HG03196 (cell line): ENCODE results near the gene VSTM2B.
"Not testable (repeated sequence)": the region's sequence is repeated elsewhere in the genome, so short reads cannot be mapped to it uniquely, and the experiment has no call there.

ENCODE experiments used
- ATAC-seq: cut with Tn5 transposase; IDR thresholded peaks from one replicate; pipeline ENCODE4 v1.9.1; 2021; ENCODE audit not compliant: unreplicated experiment

VSTM2B gene

GRCh38 chr19:29525901-29526729, at the start of gene VSTM2B:
VSTM2B (plus strand) TSS chr19:29525994; CDS start chr19:29526584, 590 bp downstream.
- ATAC-seq: no peak

- ATAC-seq: no peak
These were observed 49.3 kb upstream of the VSTM2B start for GRCh38 chr19:29476528-29476927.

- ATAC-seq: no peak
These were observed 47.8 kb upstream of the VSTM2B start for GRCh38 chr19:29477831-29478577.

- no peak for ATAC-seq
These were observed 46.9 kb upstream of the VSTM2B start for GRCh38 chr19:29478578-29479565.

GRCh38 chr19:29479941-29480340, 45.9 kb upstream of the VSTM2B start:
- no peak for ATAC-seq

GRCh38 chr19:29480507-29480906, 45.3 kb upstream of the VSTM2B start:
- no peak for ATAC-seq

GRCh38 chr19:29482855-29483640, 42.7 kb upstream of the VSTM2B start:
- no peak for ATAC-seq

GRCh38 chr19:29483641-29483920, 42.2 kb upstream of the VSTM2B start:
- ATAC-seq: no peak

- ATAC-seq: no peak
These were observed 41.7 kb upstream of the VSTM2B start for GRCh38 chr19:29483944-29484581.

GRCh38 chr19:29484876-29485275, 40.9 kb upstream of the VSTM2B start:
- no peak for ATAC-seq

- no peak for ATAC-seq
These were observed 40.5 kb upstream of the VSTM2B start for GRCh38 chr19:29485293-29485692.

GRCh38 chr19:29486961-29487360, 38.8 kb upstream of the VSTM2B start:
- not testable (repeated sequence) for ATAC-seq

GRCh38 chr19:29487432-29487831, 38.4 kb upstream of the VSTM2B start:
- ATAC-seq: no peak

- no peak for ATAC-seq
These were observed 37.5 kb upstream of the VSTM2B start for GRCh38 chr19:29488316-29488715.

GRCh38 chr19:29489172-29489951, 36.4 kb upstream of the VSTM2B start:
- no peak for ATAC-seq

- ATAC-seq: no peak
These were observed 34.3 kb upstream of the VSTM2B start for GRCh38 chr19:29491491-29491890.

GRCh38 chr19:29491995-29492577, 33.7 kb upstream of the VSTM2B start:
- ATAC-seq: no peak

- ATAC-seq: no peak
These were observed 33.0 kb upstream of the VSTM2B start for GRCh38 chr19:29492769-29493168.

- ATAC-seq: no peak
These were observed 30.7 kb upstream of the VSTM2B start for GRCh38 chr19:29495091-29495490.
